ENCODE measurements around the gene E2F3.

GRCh38 chr6:20427856-20428255 lies 26.2 kb downstream of the E2F3 start:
- TF ChIP-seq CTCF (IDR thresholded peaks at IDR 0.05) (no peak), POLR2A (IDR thresholded peaks at IDR 0.05) (no peak)

Measured in adrenal gland (tissue), 5 donors.